ENCODE measurements around the gene IFT122. TPM values are rescaled to one million over a fixed set of nuclear protein-coding genes. Genes with fewer than 3 reads are reported as not detected.

The IFT122 gene
- total RNA-seq, 1 donor from 2014 or later, result 41.6 TPM

GRCh38 chr3:129518038-129518561, 78.1 kb downstream of the IFT122 start:
- Mint-ChIP-seq H3K9me3 (no peaks in the 10 kb centered on the region), H3K36me3 (peaks cover 3% of the 10 kb centered on the region), H3K4me1 (ENCODE audit: unreplicated experiment) (peaks cover 14% of the 10 kb centered on the region), H3K4me3 (no peak overlapping the region), H3K27ac (no peak overlapping the region), H3K27me3 (no peaks in the 10 kb centered on the region)
- TF ChIP-seq, protein P1, sequence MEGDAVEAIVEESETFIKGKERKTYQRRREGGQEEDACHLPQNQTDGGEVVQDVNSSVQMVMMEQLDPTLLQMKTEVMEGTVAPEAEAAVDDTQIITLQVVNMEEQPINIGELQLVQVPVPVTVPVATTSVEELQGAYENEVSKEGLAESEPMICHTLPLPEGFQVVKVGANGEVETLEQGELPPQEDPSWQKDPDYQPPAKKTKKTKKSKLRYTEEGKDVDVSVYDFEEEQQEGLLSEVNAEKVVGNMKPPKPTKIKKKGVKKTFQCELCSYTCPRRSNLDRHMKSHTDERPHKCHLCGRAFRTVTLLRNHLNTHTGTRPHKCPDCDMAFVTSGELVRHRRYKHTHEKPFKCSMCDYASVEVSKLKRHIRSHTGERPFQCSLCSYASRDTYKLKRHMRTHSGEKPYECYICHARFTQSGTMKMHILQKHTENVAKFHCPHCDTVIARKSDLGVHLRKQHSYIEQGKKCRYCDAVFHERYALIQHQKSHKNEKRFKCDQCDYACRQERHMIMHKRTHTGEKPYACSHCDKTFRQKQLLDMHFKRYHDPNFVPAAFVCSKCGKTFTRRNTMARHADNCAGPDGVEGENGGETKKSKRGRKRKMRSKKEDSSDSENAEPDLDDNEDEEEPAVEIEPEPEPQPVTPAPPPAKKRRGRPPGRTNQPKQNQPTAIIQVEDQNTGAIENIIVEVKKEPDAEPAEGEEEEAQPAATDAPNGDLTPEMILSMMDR (conservative IDR thresholded peaks at IDR 0.05), result no peak
- DNase-seq (ENCODE audit: extremely low spot score, unreplicated experiment), result no peak

GRCh38 chr3:129518581-129518980, 78.6 kb downstream of the IFT122 start:
- Mint-ChIP-seq H3K36me3 (peaks cover 3% of the 10 kb centered on the region), H3K4me3 (no peak overlapping the region), H3K9me3 (no peaks in the 10 kb centered on the region), H3K27ac (no peak overlapping the region), H3K27me3 (no peaks in the 10 kb centered on the region), H3K4me1 (ENCODE audit: unreplicated experiment) (peaks cover 14% of the 10 kb centered on the region)
- DNase-seq (ENCODE audit: extremely low spot score, unreplicated experiment), result no peak
- TF ChIP-seq, protein P1 (conservative IDR thresholded peaks at IDR 0.05), result no peak

GRCh38 chr3:129519449-129519848, 79.4 kb downstream of the IFT122 start:
- Mint-ChIP-seq H3K36me3 (peaks cover 3% of the 10 kb centered on the region), H3K4me1 (ENCODE audit: unreplicated experiment) (peaks cover 14% of the 10 kb centered on the region), H3K27ac (no peak overlapping the region), H3K9me3 (no peaks in the 10 kb centered on the region), H3K4me3 (no peak overlapping the region), H3K27me3 (no peaks in the 10 kb centered on the region)
- DNase-seq (ENCODE audit: extremely low spot score, unreplicated experiment), result no peak
- TF ChIP-seq, protein P1 (conservative IDR thresholded peaks at IDR 0.05), result no peak

- peaks cover 3% of the 10 kb centered on the region for H3K36me3 Mint-ChIP-seq
- no peaks in the 10 kb centered on the region for H3K9me3 Mint-ChIP-seq
These were observed 80.1 kb downstream of the IFT122 start for GRCh38 chr3:129519896-129520715.

DNA sequence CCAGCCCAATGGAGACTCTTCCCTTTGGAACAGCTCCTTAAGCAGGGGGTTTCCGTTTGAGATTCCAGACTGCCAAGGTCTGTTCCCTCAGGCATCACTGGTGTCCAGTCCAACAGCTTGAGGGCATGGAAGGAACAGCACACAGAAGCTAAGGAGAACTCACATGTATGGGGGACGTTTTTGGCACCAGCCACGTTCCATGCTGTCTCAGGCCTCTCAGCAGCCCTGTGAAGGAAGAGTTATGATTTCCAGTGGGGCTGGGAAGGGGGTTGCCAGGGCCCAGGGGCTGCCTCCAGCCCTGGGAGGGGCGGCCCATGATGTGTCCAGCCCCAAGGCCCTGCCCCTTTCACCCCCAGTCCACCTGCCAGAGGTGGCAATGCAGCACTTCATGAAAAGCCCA, 80.9 kb downstream of the IFT122 start:
- Mint-ChIP-seq H3K27ac (no peak overlapping the region), H3K36me3 (peaks cover 3% of the 10 kb centered on the region), H3K4me1 (ENCODE audit: unreplicated experiment) (peaks cover 14% of the 10 kb centered on the region), H3K9me3 (no peaks in the 10 kb centered on the region), H3K4me3 (no peak overlapping the region), H3K27me3 (no peaks in the 10 kb centered on the region)
- no peak for DNase-seq (ENCODE audit: extremely low spot score, unreplicated experiment)
- TF ChIP-seq, protein P1 (conservative IDR thresholded peaks at IDR 0.05), result no peak

More at GRCh38 chr3:129519896-129520715, 80.1 kb downstream of the IFT122 start:
- no peaks in the 10 kb centered on the region for H3K27me3 Mint-ChIP-seq
- DNase-seq (ENCODE audit: extremely low spot score, unreplicated experiment), result no peak
- peaks cover 14% of the 10 kb centered on the region for H3K4me1 Mint-ChIP-seq (ENCODE audit: unreplicated experiment)
- no peak overlapping the region for H3K4me3 Mint-ChIP-seq
- TF ChIP-seq, protein P1 (conservative IDR thresholded peaks at IDR 0.05), result no peak
- H3K27ac Mint-ChIP-seq, result no peak overlapping the region

Measured in type B pancreatic cell (in vitro differentiated cells).